GM10248 (cell line): ENCODE results near the gene SYNPO2.
A peak's percentile ranks its signal among the peaks of the same experiment; 100 is the strongest.

Experiments used
- CTCF ChIA-PET: fragments of 300-600 bp; sonication (Branson Sonifier 250); formaldehyde crosslinking; extraction: SDS; loops from one replicate; lab custom pipeline; 2021; ENCODE audit warnings: antibody characterized with exemption; lab: Yijun Ruan, JAX
- POLR2A ChIA-PET: fragments of 350-650 bp; sonication (Branson Sonifier 250); formaldehyde crosslinking; extraction: SDS; loops from one replicate; lab custom pipeline; 2020; ENCODE audit warnings: antibody characterized with exemption; lab: Yijun Ruan, JAX
- DNase-seq: peaks from one replicate; pipeline ENCODE4 v3.0.0; 2012; ENCODE audit errors: extremely low spot score
- TF ChIP-seq, protein P1 (sequence below): IDR thresholded peaks from 2 replicates; pipeline ENCODE4 v1.5.1; 2012; ENCODE audit warnings: mild to moderate bottlenecking, low read depth; ENCODE audit errors: extremely low read depth, missing control alignments, control extremely low read depth

The SYNPO2 gene

DNA sequence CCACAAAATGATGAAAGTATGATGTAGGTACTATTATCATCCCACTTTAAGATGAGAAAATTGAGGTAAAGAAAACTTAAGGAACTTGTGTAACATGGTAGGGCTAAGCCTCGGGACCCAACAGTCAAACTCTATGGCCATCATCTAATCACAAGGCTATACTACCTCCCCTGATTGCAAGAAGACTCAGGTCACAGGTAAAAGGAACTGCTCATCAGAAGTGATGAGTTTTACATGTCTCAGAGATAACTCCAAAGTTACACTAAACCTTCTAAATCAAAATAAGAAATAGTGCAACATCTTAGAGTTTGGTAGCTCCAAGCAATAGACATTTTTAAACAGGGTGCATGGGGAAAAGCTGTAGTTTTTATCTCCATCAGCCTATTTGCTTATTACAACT is 150.5 kb downstream of the SYNPO2 start:
- TF ChIP-seq, protein P1, sequence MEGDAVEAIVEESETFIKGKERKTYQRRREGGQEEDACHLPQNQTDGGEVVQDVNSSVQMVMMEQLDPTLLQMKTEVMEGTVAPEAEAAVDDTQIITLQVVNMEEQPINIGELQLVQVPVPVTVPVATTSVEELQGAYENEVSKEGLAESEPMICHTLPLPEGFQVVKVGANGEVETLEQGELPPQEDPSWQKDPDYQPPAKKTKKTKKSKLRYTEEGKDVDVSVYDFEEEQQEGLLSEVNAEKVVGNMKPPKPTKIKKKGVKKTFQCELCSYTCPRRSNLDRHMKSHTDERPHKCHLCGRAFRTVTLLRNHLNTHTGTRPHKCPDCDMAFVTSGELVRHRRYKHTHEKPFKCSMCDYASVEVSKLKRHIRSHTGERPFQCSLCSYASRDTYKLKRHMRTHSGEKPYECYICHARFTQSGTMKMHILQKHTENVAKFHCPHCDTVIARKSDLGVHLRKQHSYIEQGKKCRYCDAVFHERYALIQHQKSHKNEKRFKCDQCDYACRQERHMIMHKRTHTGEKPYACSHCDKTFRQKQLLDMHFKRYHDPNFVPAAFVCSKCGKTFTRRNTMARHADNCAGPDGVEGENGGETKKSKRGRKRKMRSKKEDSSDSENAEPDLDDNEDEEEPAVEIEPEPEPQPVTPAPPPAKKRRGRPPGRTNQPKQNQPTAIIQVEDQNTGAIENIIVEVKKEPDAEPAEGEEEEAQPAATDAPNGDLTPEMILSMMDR = no peak
- DNase-seq = no peak
- ChIA-PET CTCF (interaction anchor here (1.3 to 10.2 kb wide), 5 partner anchors 12 to 464 kb away, joined by 3 to 103 read pairs (median 7); no protein-coding TSS in a partner anchor), POLR2A (no interaction called here)

DNA sequence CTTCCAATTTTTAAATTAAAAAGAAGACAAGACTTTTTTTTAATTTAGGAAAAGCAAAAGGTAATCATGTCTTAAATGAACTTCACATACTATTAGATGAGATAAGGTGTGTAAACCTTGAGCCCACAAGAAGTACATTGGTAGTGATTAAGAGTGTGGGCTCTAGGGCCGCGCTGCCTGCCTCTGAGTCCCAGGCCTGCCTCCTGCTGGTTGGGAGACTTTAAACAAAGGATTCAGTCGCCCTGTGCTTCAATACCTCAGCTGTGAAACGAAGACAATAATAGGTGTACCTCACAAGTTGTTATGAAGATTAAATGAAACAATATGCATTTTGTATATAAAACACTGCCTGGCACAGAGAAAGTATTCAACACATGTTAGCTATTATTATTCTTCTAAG is 151.1 kb downstream of the SYNPO2 start:
- TF ChIP-seq, protein P1 = no peak
- ChIA-PET CTCF (interaction anchor here (1.1 to 10.2 kb wide), 8 partner anchors 13 to 463 kb away, joined by 3 to 103 read pairs (median 6); no protein-coding TSS in a partner anchor), POLR2A (no interaction called here)
- DNase-seq = no peak

DNA sequence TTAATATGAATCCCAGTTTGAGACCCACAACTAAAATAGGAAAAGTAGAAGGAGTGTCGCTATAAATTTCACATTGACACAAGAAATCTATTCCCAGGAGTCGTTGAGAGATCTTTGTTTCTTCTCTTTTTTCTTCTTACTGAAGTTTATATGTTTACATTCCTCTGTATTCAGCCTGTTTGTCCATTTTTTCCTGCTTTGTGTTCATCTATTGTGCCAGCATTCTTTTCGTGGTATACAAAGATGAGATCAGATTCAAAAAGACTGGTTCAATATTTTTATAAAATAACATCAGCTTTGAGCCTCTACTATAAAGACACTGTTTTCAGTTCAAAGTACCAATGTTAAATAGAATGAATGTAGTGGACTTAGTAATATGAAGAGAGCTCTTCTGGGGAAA is 151.6 kb downstream of the SYNPO2 start:
- TF ChIP-seq, protein P1 = no peak
- no peak for DNase-seq
- CTCF ChIA-PET = interaction anchor here (0.9 to 10.2 kb wide), 11 partner anchors 12 to 462 kb away, joined by 3 to 103 read pairs (median 6); no protein-coding TSS in a partner anchor
- POLR2A ChIA-PET = no interaction called here

DNA sequence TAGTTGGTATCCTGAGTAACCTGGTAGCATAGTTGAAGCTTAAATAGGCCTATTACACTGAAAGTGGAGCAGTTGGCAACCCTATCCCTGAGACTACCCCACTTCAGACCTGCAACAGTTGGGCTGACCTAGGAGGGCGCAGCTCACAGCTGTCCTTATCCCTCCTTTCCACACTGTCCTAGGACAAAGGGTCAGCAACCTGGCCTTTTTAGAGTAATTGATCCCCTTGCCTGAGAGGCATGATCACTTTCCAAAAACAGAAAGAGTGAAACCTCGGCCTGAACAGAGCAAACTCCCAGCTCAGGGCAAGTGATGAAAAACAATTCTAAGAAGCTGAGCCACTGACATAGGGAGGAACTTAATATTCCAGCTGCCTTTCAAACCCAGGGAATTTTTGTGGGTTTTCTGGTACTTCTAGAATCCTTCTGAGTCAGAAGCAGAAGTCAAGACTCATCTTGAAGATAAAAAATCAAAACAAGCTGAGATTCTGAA is 152.1 kb downstream of the SYNPO2 start:
- ChIA-PET POLR2A (no interaction called here), CTCF (interaction anchor here (0.8 to 10.2 kb wide), 16 partner anchors 12 to 588 kb away, joined by 3 to 103 read pairs (median 4); partner anchors contain the start of gene PDE5A)
- no peak for DNase-seq
- TF ChIP-seq, protein P1 = no peak

DNA sequence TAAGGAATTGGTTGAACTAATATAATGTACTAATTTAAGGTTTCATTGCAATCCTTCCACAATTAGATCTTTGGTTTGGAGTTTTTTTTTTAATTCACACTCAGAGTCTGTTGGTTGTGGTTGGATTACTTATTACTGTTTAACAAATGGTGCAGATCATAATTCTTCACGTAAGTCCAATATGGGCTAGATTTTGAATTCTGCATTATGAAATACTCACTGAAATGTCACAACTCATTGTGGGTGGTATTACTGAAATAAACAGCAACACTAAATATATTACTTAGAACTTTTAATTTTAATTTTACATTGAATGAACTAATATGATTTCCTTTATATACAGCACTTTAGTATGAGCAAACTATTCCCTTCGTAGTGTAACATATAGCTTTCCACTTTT is 152.7 kb downstream of the SYNPO2 start:
- TF ChIP-seq, protein P1 = no peak
- DNase-seq = no peak
- ChIA-PET CTCF (interaction anchor here (0.8 to 10.2 kb wide), 15 partner anchors 8 to 587 kb away, joined by 3 to 103 read pairs (median 5); partner anchors contain the start of gene PDE5A), POLR2A (no interaction called here)

DNA sequence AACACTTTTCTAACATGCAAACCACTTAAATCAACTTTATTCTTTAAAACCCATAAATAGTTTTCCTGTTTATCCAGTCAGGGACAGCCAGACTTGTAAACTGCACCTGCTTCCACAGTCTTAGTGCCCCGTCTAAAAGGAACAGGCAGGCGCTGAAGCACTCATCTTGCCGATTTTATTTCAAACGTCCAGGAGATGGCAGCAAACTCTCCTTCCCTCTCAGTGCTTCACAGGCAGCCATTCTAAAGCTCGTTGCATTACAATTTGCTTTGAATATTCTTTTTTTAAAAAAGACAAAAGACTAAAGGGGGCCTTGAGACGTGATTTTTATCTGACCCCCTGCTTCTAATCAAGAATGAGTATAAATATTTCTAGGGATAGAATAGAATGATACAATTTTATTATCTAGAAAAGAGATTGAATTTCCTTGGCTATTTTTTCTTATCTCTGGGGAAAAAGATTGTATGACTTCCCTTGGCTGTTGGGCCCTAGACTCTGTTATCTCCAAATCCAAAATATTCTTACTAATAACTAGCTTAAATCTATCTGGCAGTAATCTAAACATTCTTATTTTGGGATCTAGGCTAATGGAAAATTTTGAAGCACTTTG is 153.4 kb downstream of the SYNPO2 start:
- POLR2A ChIA-PET = no interaction called here
- TF ChIP-seq, protein P1 = peak; percentile 45
- DNase-seq = peak; percentile 65
- CTCF ChIA-PET = interaction anchor here (0.6 to 10.2 kb wide), 14 partner anchors 8 to 586 kb away, joined by 3 to 103 read pairs (median 4); partner anchors contain the start of gene PDE5A
